DMS53 treated with DMSO at 0.1 percent for 48 hours (cell line): ENCODE measurements around the gene FOCAD.

Experiments used
- DNase-seq: peaks from one replicate; lab custom pipeline; 2025; ENCODE audit not compliant: unreplicated experiment; lab: John Stamatoyannopoulos, UW

The FOCAD gene

GRCh38 chr9:20865347-20865746 lies 181.3 kb downstream of the FOCAD start:
- no peak for DNase-seq

- no peak for DNase-seq
These were observed 186.1 kb downstream of the FOCAD start for GRCh38 chr9:20870115-20870514.

GRCh38 chr9:20872340-20872977 lies 188.4 kb downstream of the FOCAD start:
- DNase-seq = no peak

GRCh38 chr9:20873240-20873865 lies 189.3 kb downstream of the FOCAD start:
- no peak for DNase-seq

GRCh38 chr9:20880271-20880670 lies 196.2 kb downstream of the FOCAD start:
- no peak for DNase-seq

- DNase-seq = no peak
These were observed 196.6 kb downstream of the FOCAD start for GRCh38 chr9:20880675-20881074.

GRCh38 chr9:20884985-20885593 lies 201.0 kb downstream of the FOCAD start:
- peak; percentile 24 for DNase-seq

GRCh38 chr9:20898885-20899554 lies 215.0 kb downstream of the FOCAD start:
- DNase-seq = no peak

- no peak for DNase-seq
These were observed 219.2 kb downstream of the FOCAD start for GRCh38 chr9:20903212-20903611.

GRCh38 chr9:20904995-20905394 lies 220.9 kb downstream of the FOCAD start:
- DNase-seq = no peak

GRCh38 chr9:20906326-20906725 lies 222.3 kb downstream of the FOCAD start:
- DNase-seq = no peak

- DNase-seq = no peak
These were observed 224.4 kb downstream of the FOCAD start for GRCh38 chr9:20908461-20908860.

- DNase-seq = no peak
These were observed 230.5 kb downstream of the FOCAD start for GRCh38 chr9:20914556-20914955.

GRCh38 chr9:20921362-20921761 lies 237.3 kb downstream of the FOCAD start:
- no peak for DNase-seq

GRCh38 chr9:20925256-20926045 lies 241.4 kb downstream of the FOCAD start:
- DNase-seq = no peak

GRCh38 chr9:20929276-20929675 lies 245.2 kb downstream of the FOCAD start:
- DNase-seq = no peak

- DNase-seq = no peak
These were observed 246.8 kb downstream of the FOCAD start for GRCh38 chr9:20930836-20931235.

GRCh38 chr9:20940447-20941173 lies 256.6 kb downstream of the FOCAD start:
- no peak for DNase-seq

- DNase-seq = peak; percentile 42
These were observed 257.2 kb downstream of the FOCAD start for GRCh38 chr9:20941174-20941690.

- DNase-seq = no peak
These were observed 260.4 kb downstream of the FOCAD start for GRCh38 chr9:20944507-20944906.
